HG02885 (cell line): Measurements from ENCODE around the gene TOX2.

Source experiments
- ATAC-seq: cut with Tn5 transposase; IDR thresholded peaks from one replicate; pipeline ENCODE4 v1.9.1; 2021; ENCODE audit warnings: mild to moderate bottlenecking; ENCODE audit not compliant: unreplicated experiment, poor library complexity

TOX2 gene

GRCh38 chr20:44028003-44028730, 113.5 kb downstream of the TOX2 start:
- ATAC-seq = no peak

GRCh38 chr20:44028868-44029847, 114.5 kb downstream of the TOX2 start:
- ATAC-seq = peak; percentile 73

GRCh38 chr20:44029848-44030230, 115.2 kb downstream of the TOX2 start:
- no peak for ATAC-seq

- ATAC-seq = no peak
Observed at GRCh38 chr20:44030394-44030793, 115.7 kb downstream of the TOX2 start.

- ATAC-seq = no peak
Observed at GRCh38 chr20:44031001-44031574, 116.4 kb downstream of the TOX2 start.

- ATAC-seq = no peak
Observed at GRCh38 chr20:44031781-44032582, 117.3 kb downstream of the TOX2 start.

GRCh38 chr20:44032583-44033331, 118.1 kb downstream of the TOX2 start:
- ATAC-seq = no peak

- no peak for ATAC-seq
Observed at GRCh38 chr20:44033344-44033743, 118.7 kb downstream of the TOX2 start.

GRCh38 chr20:44033873-44034272, 119.2 kb downstream of the TOX2 start:
- no peak for ATAC-seq

- ATAC-seq = no peak
Observed at GRCh38 chr20:44034451-44034850, 119.8 kb downstream of the TOX2 start.

- ATAC-seq = no peak
Observed at GRCh38 chr20:44034965-44035635, 120.4 kb downstream of the TOX2 start.

- no peak for ATAC-seq
Observed at GRCh38 chr20:44035924-44036323, 121.3 kb downstream of the TOX2 start.

GRCh38 chr20:44036441-44036840, 121.8 kb downstream of the TOX2 start:
- ATAC-seq = no peak

- no peak for ATAC-seq
Observed at GRCh38 chr20:44038681-44039123, 124.0 kb downstream of the TOX2 start.

- ATAC-seq = no peak
Observed at GRCh38 chr20:44039147-44039546, 124.5 kb downstream of the TOX2 start.

- no peak for ATAC-seq
Observed at GRCh38 chr20:44039741-44040140, 125.1 kb downstream of the TOX2 start.

GRCh38 chr20:44040202-44040915, 125.7 kb downstream of the TOX2 start:
- no peak for ATAC-seq

- no peak for ATAC-seq
Observed at GRCh38 chr20:44041001-44041400, 126.3 kb downstream of the TOX2 start.
